HepG2 (cell line): ENCODE data around the gene DPYD. TPM values are rescaled to one million over a fixed set of nuclear protein-coding genes. Genes with fewer than 3 reads are reported as not detected.

ENCODE experiments used
- ATAC-seq: fragments of 200-7000 bp; cut with Tn5 transposase; 3 replicates; pipeline ENCODE4 v1.9.1; 2020; ENCODE audit warnings: mild to moderate bottlenecking, moderate library complexity
- BruUV-seq: library from RNA; stranded (reverse); fragments of 400-500 nt; replicated peaks from 2 replicates; lab custom pipeline; 2021; lab: Mats Ljungman, UMichigan
- CTCF ChIA-PET: fragments of 300-600 bp; formaldehyde crosslinking; extraction: SDS; loops from one replicate; lab custom pipeline; 2021; ENCODE audit warnings: low total read pairs, inconsistent platforms, low intra/inter-chr PET ratio; lab: Yijun Ruan, JAX
- POLR2A ChIA-PET: fragments of 350-600 bp; sonication (Branson Sonifier 250); formaldehyde crosslinking; loops from one replicate; lab custom pipeline; 2020; ENCODE audit warnings: antibody characterized with exemption, inconsistent platforms; lab: Yijun Ruan, JAX
- DNase-seq: peaks from one replicate; pipeline ENCODE4 v3.0.0-alpha.2; 2015; ENCODE audit warnings: low spot score
- FAIRE-seq: peaks from 3 replicates; lab custom pipeline; 2011; peaks lifted over from hg19 to GRCh38; lab: Jason Lieb, UNC
- H2AFZ ChIP-seq: one replicate; pipeline ENCODE4 v1.6.1; 2011; ENCODE audit warnings: low read length, inconsistent platforms
- H3K27ac ChIP-seq: fragments of 300-600 bp; 3 replicates; pipeline ENCODE4 v1.8.0; 2011; ENCODE audit warnings: mixed run types, mild to moderate bottlenecking, mixed read lengths, low read length, inconsistent platforms; ENCODE audit not compliant: insufficient read depth; ENCODE audit errors: extremely low read length
- H3K27me3 ChIP-seq, 2 experiments: fragments of 200-600 bp in 1 of 2; 2 replicates in 1 of 2; 3 replicates in 1 of 2; pipeline versions ENCODE4 v1.6.0 to v1.8.0; 2011; ENCODE audit warnings: low read length in 2 of 2, mild to moderate bottlenecking in 2 of 2, moderate library complexity in 2 of 2, inconsistent platforms in 1 of 2; ENCODE audit not compliant: insufficient read depth in 2 of 2, control insufficient read depth in 1 of 2
- H3K36me3 ChIP-seq, 2 experiments: fragments of 200-600 bp in 1 of 2; replicated peaks in 1 of 2; 2 replicates in 1 of 2; 3 replicates in 1 of 2; pipeline versions ENCODE4 v1.5.1 to v1.8.0; 2011; ENCODE audit warnings: low read length in 2 of 2, inconsistent platforms in 1 of 2; ENCODE audit not compliant: insufficient read depth in 2 of 2, control insufficient read depth in 1 of 2
- H3K4me1 ChIP-seq: 2 replicates; pipeline ENCODE4 v1.5.1; 2012; ENCODE audit warnings: low read length, inconsistent platforms; ENCODE audit not compliant: insufficient read depth
- H3K4me2 ChIP-seq: 2 replicates; pipeline ENCODE4 v1.6.0; 2011; ENCODE audit warnings: low read depth, low read length, inconsistent platforms
- H3K4me3 ChIP-seq, 3 experiments: fragments of 200-600 bp in 1 of 3; sonication (generic), shearing (Covaris generic) in 1 of 3; replicated peaks in 1 of 3; 2 replicates each; pipeline ENCODE4 v1.5.1; 2011 to 2016; ENCODE audit warnings: low read length in 3 of 3, inconsistent platforms in 2 of 3, low read depth in 2 of 3, mild to moderate bottlenecking in 2 of 3, control low read depth in 1 of 3, mixed read lengths in 1 of 3; ENCODE audit not compliant: insufficient read depth in 1 of 3
- H3K79me2 ChIP-seq: one replicate; pipeline ENCODE4 v1.6.1; 2011; ENCODE audit warnings: low read length, inconsistent platforms; ENCODE audit not compliant: insufficient read depth
- H3K9ac ChIP-seq: 2 replicates; pipeline ENCODE4 v1.6.0; 2011; ENCODE audit warnings: mild to moderate bottlenecking, low read depth, low read length, inconsistent platforms; ENCODE audit not compliant: insufficient read depth
- H3K9me3 ChIP-seq: 2 replicates; pipeline ENCODE4 v1.5.1; 2012; ENCODE audit warnings: mild to moderate bottlenecking, low read length
- H4K20me1 ChIP-seq: 2 replicates; pipeline ENCODE4 v1.6.0; 2011; ENCODE audit warnings: inconsistent platforms, mild to moderate bottlenecking, low read length, moderate library complexity; ENCODE audit not compliant: insufficient read depth
- CBX5 ChIP-seq: sonication (generic); formaldehyde crosslinking; IDR thresholded peaks from 2 replicates; pipeline ENCODE4 v1.4.0; 2020; ENCODE audit warnings: missing genetic modification reagents, borderline replicate concordance
- HDAC2 ChIP-seq: sonication (generic); formaldehyde crosslinking; IDR thresholded peaks from 2 replicates; pipeline ENCODE4 v1.4.0; 2020; ENCODE audit warnings: missing genetic modification reagents
- NR2F2 ChIP-seq: IDR thresholded peaks from 2 replicates; pipeline ENCODE4 v1.6.1; 2012; ENCODE audit warnings: low read depth, inconsistent platforms, borderline replicate concordance
- SMARCC2 ChIP-seq: fragments of 450-650 bp; IDR thresholded peaks from 2 replicates; pipeline ENCODE4 v1.6.1; 2017; ENCODE audit warnings: antibody characterized with exemption, mild to moderate bottlenecking
- TEAD3 ChIP-seq: optimal IDR thresholded peaks from 2 replicates; pipeline ENCODE3; 2016; ENCODE audit warnings: borderline replicate concordance
- ZSCAN20 ChIP-seq: sonication (generic); formaldehyde crosslinking; IDR thresholded peaks from 2 replicates; pipeline ENCODE4 v1.4.0; 2020; ENCODE audit warnings: missing genetic modification reagents, mild to moderate bottlenecking, borderline replicate concordance
- WGBS: methylation state at CpG from one replicate; pipeline ENCODE4 v1.1.6; 2017; ENCODE audit warnings: low lambda C conversion rate; 5-methylcytosine and 5-hydroxymethylcytosine counted together
- in situ Hi-C: cut with HindIII; loops from 2 replicates; pipeline ENCODE4 v1.10.0; 2017; ENCODE audit warnings: low pct_unique_long_range_greater_than_20kb; ENCODE audit not compliant: extremely low pct_ligation_motif_present
- intact Hi-C: fragments of 100-400 bp; cut with micrococcal nuclease; formaldehyde crosslinking; loops from one replicate; pipeline ENCODE4 v1.10.0; 2022; ENCODE audit not compliant: unreplicated experiment
- polyA plus RNA-seq, 8 experiments: library from polyadenylated mRNA; depleted of rRNA in 3 of 8; stranded (reverse) in 7 of 8; unstranded in 1 of 8; fragments of >200 nt; fragmentation: Illumina TruSeq in 4 of 8; extraction: Trizol in 4 of 8; gene quantifications; 2 replicates each; pipeline versions ENCODE4 v1.2.1 to v1.2.3, GENCODE V29; 2011 to 2016; ENCODE audit warnings: low read depth in 4 of 8, missing spikeins in 1 of 8, mixed read lengths in 1 of 8; ENCODE audit not compliant: insufficient read depth in 1 of 8
- total RNA-seq, 5 experiments: library from RNA; depleted of rRNA; stranded (reverse); fragments of >200 nt; fragmentation: Illumina TruSeq; extraction: Trizol; gene quantifications; 2 replicates each; pipeline ENCODE4 v1.2.3, GENCODE V29; 2016; ENCODE audit warnings: low read depth in 1 of 5
- TF ChIP-seq, protein P1 (sequence below): IDR thresholded peaks from 2 replicates; pipeline ENCODE4 v1.6.1; 2016

DPYD gene
- total and polyA plus RNA-seq, 2 of the 13 experiments (the other 11 are each of a cell fraction or from before 2014, with no cell fraction given): 1.3 to 3.4 TPM

GRCh38 chr1:97123717-97124431 is 797.0 kb downstream of the DPYD start (continued):
- TF ChIP-seq CBX5 (CRISPR knock-in tag) (no peak), ZSCAN20 (CRISPR knock-in tag) (no peak), TEAD3 (no peak), SMARCC2 (no peak)
- TF ChIP-seq, protein P1, sequence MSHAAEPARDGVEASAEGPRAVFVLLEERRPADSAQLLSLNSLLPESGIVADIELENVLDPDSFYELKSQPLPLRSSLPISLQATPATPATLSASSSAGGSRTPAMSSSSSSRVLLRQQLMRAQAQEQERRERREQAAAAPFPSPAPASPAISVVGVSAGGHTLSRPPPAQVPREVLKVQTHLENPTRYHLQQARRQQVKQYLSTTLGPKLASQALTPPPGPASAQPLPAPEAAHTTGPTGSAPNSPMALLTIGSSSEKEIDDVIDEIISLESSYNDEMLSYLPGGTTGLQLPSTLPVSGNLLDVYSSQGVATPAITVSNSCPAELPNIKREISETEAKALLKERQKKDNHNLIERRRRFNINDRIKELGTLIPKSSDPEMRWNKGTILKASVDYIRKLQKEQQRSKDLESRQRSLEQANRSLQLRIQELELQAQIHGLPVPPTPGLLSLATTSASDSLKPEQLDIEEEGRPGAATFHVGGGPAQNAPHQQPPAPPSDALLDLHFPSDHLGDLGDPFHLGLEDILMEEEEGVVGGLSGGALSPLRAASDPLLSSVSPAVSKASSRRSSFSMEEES (CRISPR knock-in tag): no peak

- BruUV-seq: no TSS peak
- in situ Hi-C loops: no loop called here
- H3K27ac ChIP-seq: no peak overlapping the region
- no peak overlapping the region for H3K4me2 ChIP-seq
- intact Hi-C loops: no loop called here
- WGBS: 81% methylated on average over 1 of the region's 1 CpG
- ChIA-PET POLR2A (no interaction called here), CTCF (no interaction called here)
- H3K36me3 ChIP-seq: no peaks in the 10 kb centered on the region
- H3K79me2 ChIP-seq: no peaks in the 10 kb centered on the region
- H3K9me3 ChIP-seq: no peaks in the 10 kb centered on the region
- ATAC-seq: no peak
- no peak overlapping the region for H3K9ac ChIP-seq
- no peaks in the 10 kb centered on the region for H3K27me3 ChIP-seq
- H4K20me1 ChIP-seq: no peaks in the 10 kb centered on the region
- no peak overlapping the region for H2AFZ ChIP-seq
- DNase-seq: no peak
- FAIRE-seq: no peak
- H3K4me3 ChIP-seq: no peak overlapping the region
- TF ChIP-seq HDAC2 (CRISPR knock-in tag) (no peak), NR2F2 (no peak)
- H3K4me1 ChIP-seq: no peaks in the 10 kb centered on the region
Measured at GRCh38 chr1:97120806-97121205, 800.0 kb downstream of the DPYD start.
